Left lobe of liver (tissue), 2 donors: Measurements from ENCODE around the gene ZNF597. TPM values are rescaled to one million over a fixed set of nuclear protein-coding genes. Genes with fewer than 3 reads are reported as not detected.
A peak's percentile ranks its signal among the peaks of the same experiment; 100 is the strongest.

Source experiments
- ATAC-seq: fragments of 200-7000 bp; cut with Tn5 transposase; one replicate; pipeline ENCODE4 v1.9.1; 2020; ENCODE audit warnings: mild to moderate bottlenecking, moderate library complexity
- DNase-seq: peaks from one replicate; pipeline ENCODE4 v3.0.0-alpha.2; 2020; ENCODE audit warnings: low spot score
- total RNA-seq: library from RNA; stranded (reverse); gene quantifications from one replicate; pipeline ENCODE4 v1.2.1, GENCODE V29; 2021
- donor health status: DM: no; HTN: no; CAD: no; lungs with moderate emphysema.
- donor health status: DM: no; HTN: yes; CAD: no.

ZNF597 gene
- total RNA-seq, 1 donor from 2014 or later, result 0.91 TPM

DNA sequence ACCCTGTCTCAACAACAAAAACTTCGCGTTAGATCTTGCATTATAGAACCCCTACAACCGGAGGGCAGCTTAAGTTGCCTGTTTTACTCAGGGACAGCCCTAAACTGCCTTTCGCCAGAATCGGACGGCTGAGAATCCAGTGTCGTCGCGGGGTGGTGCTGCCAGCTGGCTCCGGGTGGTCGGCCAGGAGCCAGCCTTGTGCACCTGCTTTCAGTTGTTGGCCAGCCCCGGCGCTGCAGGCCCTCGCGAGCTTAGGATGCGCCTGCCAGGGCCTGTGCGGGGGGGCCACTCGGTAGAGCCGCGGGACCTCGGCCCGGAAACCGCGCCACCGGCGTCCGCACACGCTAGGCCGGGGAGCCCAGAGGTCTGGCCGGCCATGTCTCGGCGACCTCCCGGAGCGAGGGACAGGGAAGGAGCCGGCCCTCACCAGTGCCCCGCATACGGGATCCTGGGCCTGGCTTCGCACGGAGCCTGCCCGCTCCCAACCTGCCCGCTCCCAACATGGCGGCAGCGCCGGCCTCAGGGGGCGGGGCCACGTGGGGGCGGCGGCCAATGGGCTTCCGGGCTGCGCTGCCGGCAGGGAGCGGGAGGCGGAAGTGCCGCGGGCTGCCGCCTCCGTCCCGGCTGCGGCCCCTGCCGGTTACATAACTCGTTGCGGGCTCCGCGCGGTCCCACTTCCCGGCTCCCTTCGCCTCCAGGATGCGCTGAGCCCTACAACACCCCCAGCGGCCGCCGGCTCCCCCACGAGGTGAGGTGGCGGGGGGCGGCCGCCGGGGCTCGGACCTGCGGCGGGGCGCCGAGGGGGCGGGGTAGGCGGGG is 14.3 kb upstream of the ZNF597 start:
- ATAC-seq (peak; percentile 85), DNase-seq (peak; percentile 95)

DNA sequence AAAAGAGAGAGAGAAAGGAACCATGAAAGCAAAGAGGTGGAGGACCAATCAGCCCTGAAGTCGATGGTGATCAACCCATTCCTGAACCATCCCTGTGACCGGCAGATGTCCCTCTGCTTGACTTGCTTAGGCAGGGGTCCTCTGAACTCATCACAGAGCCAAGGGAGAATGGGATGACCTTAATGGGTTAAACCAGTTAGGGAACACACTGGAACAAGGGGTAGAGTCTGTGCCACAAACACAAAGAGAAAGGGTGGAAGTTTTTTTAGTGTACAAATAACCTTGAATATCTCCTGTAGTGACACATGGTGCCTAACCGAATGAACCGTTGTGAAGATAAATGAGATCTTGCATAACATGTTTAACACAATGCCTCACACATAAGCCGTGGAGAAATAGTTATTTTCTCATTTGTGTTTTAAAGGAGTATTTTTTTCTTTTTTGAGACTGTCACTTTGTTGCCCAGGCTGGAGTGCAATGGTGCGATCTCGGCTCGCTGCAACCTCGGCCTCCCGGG is 11.4 kb upstream of the ZNF597 start:
- ATAC-seq (no peak), DNase-seq (peak; percentile 19)

DNA sequence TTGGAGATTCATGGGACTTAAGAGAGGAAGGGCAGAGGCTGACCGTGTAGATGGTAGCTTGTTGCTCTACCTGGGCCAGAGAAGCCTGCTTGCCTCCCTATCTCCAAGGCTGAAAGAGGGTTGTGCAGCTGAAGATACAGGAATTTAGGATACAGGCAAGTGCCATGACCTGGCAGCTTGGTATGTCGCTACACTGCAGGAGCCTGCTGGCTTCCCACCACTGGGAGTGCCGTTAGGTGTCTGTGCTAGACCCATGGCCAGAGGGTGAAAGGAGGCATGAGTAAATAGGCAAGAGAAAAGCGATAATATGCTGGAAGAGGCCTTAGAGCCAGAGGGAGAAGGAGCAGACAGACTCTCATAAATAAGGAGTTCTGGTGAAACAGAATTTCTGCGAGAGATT is 10.8 kb upstream of the ZNF597 start:
- DNase-seq (peak; percentile 8), ATAC-seq (no peak)

DNA sequence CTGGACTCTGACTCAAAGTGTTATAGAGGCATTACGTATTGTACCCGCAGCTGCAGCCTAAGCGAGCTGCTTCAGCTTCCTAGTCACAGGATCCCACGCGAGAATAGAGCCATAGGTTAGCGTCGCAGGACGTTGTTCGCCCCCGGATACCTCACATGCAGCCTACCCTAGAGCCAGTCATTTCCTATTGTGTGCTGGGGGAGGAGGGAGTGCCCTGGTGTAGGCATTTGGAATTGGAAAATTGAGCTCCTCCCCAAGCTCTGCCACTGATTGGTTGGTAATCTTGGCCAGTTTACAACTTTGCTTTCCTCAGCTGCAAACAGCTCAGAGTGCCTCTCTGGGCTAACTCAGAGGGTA is 706 bp upstream of the ZNF597 start:
- ATAC-seq, result peak; percentile 82
- DNase-seq, result no peak

DNA sequence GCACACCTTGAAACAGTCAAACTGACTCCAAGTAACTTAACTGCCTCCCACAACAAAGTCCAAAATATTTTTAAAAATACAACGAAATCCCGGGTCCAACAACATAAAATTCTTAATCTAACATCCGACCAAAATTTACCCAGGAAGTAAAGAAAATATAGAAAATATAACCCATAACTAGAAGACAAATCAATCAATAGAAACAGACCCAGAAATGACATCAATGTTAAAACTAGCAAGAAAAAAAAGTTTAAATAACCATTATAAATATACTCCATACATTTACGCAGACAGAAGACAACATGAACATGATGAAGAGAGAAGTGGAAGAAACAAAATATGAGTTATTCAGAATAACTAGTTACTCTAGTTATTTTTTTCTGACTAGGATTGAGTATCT is 3.7 kb downstream of the ZNF597 start:
- no peak for DNase-seq
- ATAC-seq, result no peak

DNA sequence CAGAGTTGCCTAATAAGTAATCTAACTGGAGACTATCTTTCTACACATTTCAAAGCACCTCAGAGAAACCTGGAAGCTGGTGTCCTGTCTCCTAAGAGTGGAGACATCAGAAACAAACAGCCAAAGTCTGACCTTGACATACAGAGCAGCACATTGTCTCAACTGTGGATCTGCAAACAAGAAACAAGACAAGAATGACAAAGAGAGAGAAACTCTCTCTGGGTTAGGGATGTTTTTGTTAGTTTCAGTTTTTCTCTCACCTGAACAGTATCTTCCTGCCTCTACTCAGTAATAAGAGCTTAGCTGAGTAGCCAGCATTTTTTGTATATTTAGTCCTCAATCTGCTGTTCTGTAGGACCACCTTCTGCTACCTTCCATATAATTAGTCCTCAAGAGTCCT is 8.9 kb downstream of the ZNF597 start:
- ATAC-seq, result no peak
- DNase-seq, result no peak

DNA sequence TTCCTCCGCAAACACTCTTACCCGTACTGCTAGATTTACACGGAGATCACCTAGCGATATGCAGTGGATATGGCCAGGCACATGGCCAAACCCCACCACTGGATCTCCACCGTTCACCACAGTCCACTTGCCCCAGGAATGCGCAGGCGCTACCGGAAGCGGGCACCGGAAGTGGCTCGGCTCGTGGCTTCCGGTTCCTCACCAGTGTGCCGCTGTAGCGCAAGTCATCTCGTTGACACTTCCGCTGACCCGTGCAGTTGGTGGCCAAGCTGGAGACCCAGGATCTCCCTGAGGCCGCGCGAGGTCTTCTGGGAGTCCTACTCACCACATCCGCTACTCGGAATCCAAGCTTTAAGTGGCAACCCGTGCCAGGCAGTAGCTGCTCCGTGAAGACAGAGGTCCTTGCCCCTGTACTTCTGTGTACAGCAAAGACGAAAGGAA is 11.5 kb downstream of the ZNF597 start:
- peak; percentile 57 for DNase-seq
- ATAC-seq, result peak; percentile 68

DNA sequence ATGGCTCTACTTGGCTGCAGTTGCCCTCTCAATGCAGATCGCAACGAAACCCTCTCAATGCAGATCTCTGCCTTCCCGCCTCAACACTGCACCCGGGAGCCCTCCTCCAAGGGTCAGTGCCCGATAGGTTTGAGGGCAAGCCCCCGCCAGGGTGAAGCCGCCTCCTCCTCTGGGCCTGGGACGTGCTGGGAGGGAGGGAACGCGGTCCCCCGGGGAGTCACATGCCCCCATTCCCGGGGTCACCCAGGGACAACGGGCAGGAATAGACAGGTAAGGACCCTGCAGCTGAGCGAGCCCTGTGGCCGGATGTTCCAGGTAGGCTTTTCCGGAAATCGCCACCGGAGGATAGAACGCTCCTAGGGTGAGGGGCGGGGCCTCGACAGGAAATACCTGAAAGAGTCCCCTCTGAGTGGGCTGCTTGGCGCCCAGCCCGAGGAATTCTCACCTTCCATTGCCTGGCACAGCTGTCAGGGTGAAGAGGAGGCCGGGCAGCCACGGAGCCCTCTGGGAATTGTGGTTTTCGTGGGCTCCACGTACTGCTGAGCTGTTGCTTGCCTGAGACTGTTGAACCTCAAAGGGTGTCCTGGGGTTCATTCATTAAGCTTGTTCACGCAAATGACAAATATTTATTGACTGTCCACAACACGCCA is 29.4 kb downstream of the ZNF597 start:
- DNase-seq (no peak), ATAC-seq (no peak)

DNA sequence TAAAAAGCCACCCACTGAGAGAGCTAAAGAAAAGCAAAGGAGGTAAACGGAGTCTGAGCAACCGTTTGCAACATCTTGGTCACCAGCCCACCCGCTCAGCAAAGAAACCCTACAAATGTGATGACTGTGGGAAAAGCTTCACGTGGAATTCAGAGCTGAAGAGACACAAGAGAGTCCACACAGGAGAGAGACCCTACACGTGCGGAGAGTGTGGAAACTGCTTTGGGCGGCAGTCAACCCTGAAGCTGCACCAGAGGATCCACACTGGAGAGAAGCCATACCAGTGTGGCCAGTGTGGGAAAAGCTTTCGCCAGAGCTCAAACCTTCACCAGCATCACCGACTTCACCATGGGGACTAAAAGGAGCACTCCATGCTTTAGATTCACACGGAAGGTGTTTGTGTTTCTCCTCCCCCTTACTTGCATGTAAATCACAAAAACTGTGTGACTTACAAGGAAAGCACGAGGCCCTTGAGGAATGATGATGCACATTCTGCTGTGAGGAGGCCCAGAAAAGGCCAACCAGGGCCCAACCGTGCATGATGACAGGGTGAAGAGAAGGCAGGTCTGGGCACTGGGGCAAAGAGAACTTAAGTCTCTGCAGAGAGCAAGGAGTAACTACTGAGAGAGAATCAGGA is 34.6 kb downstream of the ZNF597 start:
- no peak for DNase-seq
- ATAC-seq, result no peak

DNA sequence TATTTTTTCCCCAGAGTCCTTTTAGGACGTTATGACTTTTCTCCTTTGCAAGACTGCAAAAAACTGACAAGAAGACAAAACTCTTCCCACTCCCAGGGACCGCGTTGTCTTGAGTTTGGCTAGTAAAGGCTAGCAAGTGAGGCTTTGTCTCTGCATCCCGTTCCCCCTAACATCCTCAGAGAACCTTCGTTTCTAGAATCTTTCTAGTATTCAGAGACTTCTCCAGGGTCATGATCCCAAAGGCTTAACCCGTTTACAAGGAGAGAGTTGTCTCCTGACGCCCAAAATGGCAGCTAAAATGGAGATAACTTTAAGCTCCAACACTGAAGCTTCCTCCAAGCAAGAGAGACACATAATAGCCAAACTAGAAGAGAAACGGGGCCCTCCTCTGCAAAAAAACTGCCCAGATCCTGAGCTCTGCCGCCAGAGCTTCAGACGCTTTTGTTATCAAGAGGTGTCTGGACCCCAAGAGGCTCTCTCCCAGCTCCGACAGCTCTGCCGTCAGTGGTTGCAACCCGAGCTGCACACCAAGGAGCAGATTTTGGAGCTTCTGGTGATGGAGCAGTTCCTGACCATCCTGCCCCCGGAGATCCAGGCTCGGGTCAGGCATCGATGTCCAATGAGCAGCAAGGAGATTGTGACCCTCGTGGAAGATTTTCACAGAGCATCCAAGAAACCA is 41.4 kb downstream of the ZNF597 start:
- DNase-seq (no peak), ATAC-seq (no peak)

DNA sequence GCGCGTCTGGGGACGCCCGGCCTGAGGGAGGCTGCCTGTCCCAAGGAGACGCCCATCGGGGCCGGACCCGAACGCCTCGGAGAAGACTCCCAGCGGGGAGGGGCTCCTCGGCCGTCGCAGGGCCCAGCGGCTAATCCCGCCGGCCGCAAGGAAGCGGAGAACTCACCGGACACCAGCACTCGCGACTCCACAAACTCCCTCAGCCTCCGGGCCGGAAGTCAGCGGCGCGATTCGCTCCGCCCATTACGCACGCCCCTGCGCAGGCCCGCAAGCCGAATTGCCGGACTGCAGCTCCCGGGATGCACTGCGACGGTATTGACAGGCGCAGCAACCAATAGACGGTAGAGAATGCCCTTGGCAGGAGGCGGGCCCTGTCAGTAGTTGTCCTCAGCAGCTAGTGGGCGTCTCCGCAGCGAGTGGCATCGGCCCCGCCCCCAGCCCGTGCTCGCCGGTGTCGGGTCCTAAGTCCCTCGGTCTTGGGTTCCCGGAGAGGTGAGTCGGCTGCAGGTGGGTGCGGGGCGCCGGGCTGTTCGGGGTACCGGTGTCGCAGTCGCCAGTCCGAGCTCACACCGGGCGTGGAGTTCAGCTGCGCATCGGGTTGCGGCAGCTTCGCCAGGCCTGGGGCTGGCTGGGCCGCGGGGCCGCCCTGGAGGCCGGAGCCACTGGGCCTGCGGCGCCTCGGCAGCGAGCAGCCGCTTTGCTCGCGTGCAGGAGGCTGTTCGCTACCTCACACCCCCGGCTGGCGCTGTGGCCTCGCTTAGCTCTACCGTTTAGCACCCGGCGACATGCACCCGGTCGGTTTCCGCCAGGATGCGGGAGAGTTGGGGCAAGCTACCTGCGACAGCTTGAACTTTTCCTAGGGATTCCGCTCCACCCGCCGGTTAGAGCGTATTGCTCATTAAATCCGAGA is 42.3 kb downstream of the ZNF597 start, which contains the start of the genes ZNF174 and ZSCAN32:
ZNF174 (plus strand) TSS at position 437 of the 910 bp plus-strand sequence. CDS start 790 bp downstream, outside the sequence.
ZSCAN32 (minus strand) TSS at position 226 of the 910 bp plus-strand sequence. CDS start 3,447 bp downstream, outside the sequence.
- ATAC-seq (peak; percentile 98), DNase-seq (peak; percentile 100)

DNA sequence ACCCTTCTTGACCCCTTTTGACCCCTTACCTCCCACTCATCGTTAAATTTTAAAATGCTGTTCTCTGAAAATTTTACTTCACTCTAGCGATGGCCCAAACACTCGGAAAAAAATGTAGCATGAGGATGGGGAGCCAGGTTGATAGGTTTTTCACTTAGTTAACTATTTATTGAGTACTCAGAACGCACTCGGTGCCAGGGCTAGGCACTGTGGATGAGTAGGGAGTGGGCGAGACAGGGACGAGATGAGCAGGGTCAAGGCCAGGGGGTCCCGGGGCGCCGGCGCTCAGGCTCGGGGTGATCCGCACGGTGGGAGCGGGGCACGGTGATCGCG is 42.9 kb downstream of the ZNF597 start:
- no peak for ATAC-seq
- no peak for DNase-seq

DNA sequence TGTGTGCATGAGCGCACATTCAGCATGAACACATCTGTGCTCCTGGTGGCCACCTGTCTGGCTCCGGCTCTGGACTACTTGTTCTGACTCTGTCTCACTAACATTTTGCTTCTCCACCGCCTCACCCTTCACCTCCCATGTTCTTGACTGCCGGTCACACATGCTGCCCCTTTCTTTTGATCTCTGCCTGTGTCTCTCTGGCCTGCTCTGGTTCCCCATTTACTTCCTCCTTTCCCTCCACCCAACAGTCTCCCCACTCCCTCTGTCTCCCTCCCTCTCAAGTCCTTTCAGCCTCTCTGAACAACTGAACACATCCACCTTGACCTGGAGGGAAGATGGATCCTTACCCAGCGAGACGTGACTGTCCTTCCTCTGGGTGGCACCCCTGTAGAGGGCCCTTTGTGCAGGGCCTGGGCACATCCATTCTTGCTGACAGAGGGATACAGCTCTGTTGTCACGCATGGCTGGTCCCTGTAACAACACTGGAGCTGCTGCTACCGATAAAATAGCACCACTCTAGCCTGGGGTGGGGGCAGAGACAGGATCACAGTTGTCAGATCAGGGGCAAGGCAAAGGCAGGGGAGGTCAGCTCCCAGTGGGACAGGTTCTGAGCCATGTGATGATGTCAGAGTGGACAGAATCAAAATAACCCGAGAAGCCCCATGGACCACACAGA is 53.5 kb downstream of the ZNF597 start:
- ATAC-seq (no peak), DNase-seq (no peak)

DNA sequence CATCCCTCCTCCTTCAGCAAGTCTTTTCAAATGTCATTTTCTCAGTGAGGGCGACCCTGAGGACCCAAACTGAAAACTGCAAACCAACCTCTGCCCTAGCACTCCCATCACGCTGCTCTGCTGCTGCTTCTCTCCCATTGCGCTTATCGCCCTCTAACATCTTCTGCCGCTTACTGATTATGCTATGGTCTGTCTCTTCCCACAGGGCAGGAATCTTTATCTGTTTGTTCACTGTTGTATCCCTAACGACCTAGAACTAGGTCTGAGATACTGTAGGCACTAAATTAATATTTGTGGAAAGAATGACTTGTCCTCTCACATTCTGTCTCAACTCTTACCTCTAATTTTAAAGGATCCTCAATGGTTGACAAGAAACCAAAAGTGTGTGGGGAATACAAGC is 55.0 kb downstream of the ZNF597 start:
- ATAC-seq (no peak), DNase-seq (no peak)

DNA sequence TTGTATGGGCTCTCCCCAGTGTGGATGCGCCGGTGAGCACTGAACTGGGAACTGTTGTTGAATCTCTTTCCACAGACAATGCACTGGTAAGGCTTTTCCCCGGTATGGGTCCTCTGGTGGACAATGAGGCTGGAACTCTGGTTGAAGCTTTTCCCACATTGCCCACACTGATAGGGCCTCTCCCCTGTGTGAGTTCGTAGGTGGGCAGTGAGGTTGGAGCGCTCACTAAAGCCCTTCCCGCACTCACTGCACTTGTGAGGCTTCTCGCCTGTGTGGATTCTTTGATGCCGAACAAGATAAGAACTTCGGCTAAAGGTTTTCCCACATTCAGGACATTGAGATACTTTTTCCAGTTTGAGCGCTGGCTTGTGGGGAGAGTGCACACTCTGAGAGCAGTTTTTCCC is 60.3 kb downstream of the ZNF597 start:
- ATAC-seq, result no peak
- no peak for DNase-seq
